Measurements from ENCODE around the gene PNLIPRP2. TPM values are rescaled to one million over a fixed set of nuclear protein-coding genes. Genes with fewer than 3 reads are reported as not detected.

Gene PNLIPRP2
- total and polyA plus RNA-seq, 2 donors (not counting 1 experiment from before 2014, with no cell fraction given): not detected

- no peak for DNase-seq (ENCODE audit: low read depth in 2 of 2)
- no peak overlapping the region for H3K27ac ChIP-seq (ENCODE audit: insufficient read depth, low read length)
- H3K27me3 ChIP-seq (ENCODE audit: control insufficient read depth, insufficient read depth, low read length): no peaks in the 10 kb centered on the region
- no peaks in the 10 kb centered on the region for H4K20me1 ChIP-seq (ENCODE audit: control insufficient read depth, extremely low read depth, insufficient read depth, low read length)
- no peaks in the 10 kb centered on the region for H3K9me3 ChIP-seq (ENCODE audit: control insufficient read depth, insufficient read depth, low read depth, low read length)
- TF ChIP-seq EZH2 (IDR thresholded peaks at IDR 0.05; ENCODE audit: low read length, missing control alignments) (no peak), CTCF (conservative IDR thresholded peaks at IDR 0.05 in 1 of 2, IDR thresholded peaks at IDR 0.05 in 1 of 2; ENCODE audit: low read depth in 1 of 2, low read length in 2 of 2) (no peak)
- no peak overlapping the region for H2AFZ ChIP-seq (ENCODE audit: low read length)
- no peak overlapping the region for H3K4me3 ChIP-seq (replicated peaks in 1 of 4; ENCODE audit: control extremely low read depth in 1 of 4, insufficient read depth in 1 of 4, low read depth in 3 of 4, low read length in 4 of 4)
- no peak overlapping the region for H3K4me2 ChIP-seq (ENCODE audit: extremely low read depth, insufficient read depth, low read length)
- no peak overlapping the region for H3K9ac ChIP-seq (ENCODE audit: insufficient read depth, low read length)
- peaks cover 4% of the 10 kb centered on the region for H3K36me3 ChIP-seq (ENCODE audit: control insufficient read depth, insufficient read depth, low read length)
- H3K79me2 ChIP-seq (ENCODE audit: control insufficient read depth, insufficient read depth, low read length): no peaks in the 10 kb centered on the region
- peaks cover 12% of the 10 kb centered on the region for H3K4me1 ChIP-seq (ENCODE audit: control insufficient read depth, extremely low read depth, insufficient read depth, low read length)
These were observed 64.0 kb downstream of the PNLIPRP2 start for GRCh38 chr10:116684781-116685180.

- Histone ChIP-seq H3K4me2 (ENCODE audit: extremely low read depth, insufficient read depth, low read length) (no peak overlapping the region), H3K9ac (ENCODE audit: insufficient read depth, low read length) (no peak overlapping the region), H3K79me2 (ENCODE audit: control insufficient read depth, insufficient read depth, low read length) (no peaks in the 10 kb centered on the region), H3K36me3 (ENCODE audit: control insufficient read depth, insufficient read depth, low read length) (peaks cover 2% of the 10 kb centered on the region), H3K9me3 (ENCODE audit: control insufficient read depth, insufficient read depth, low read depth, low read length) (no peaks in the 10 kb centered on the region), H3K4me3 (replicated peaks in 1 of 4; ENCODE audit: control extremely low read depth in 1 of 4, insufficient read depth in 1 of 4, low read depth in 3 of 4, low read length in 4 of 4) (no peak overlapping the region), H3K27ac (ENCODE audit: insufficient read depth, low read length) (no peak overlapping the region), H3K4me1 (ENCODE audit: control insufficient read depth, extremely low read depth, insufficient read depth, low read length) (peaks cover 14% of the 10 kb centered on the region), H3K27me3 (ENCODE audit: control insufficient read depth, insufficient read depth, low read length) (no peaks in the 10 kb centered on the region), H4K20me1 (ENCODE audit: control insufficient read depth, extremely low read depth, insufficient read depth, low read length) (no peaks in the 10 kb centered on the region), H2AFZ (ENCODE audit: low read length) (no peak overlapping the region)
- TF ChIP-seq EZH2 (IDR thresholded peaks at IDR 0.05; ENCODE audit: low read length, missing control alignments): no peak
- TF ChIP-seq CTCF (conservative IDR thresholded peaks at IDR 0.05 in 1 of 2, IDR thresholded peaks at IDR 0.05 in 1 of 2; ENCODE audit: low read depth in 1 of 2, low read length in 2 of 2): no peak
- no peak for DNase-seq (ENCODE audit: low read depth in 2 of 2)
These were observed 65.1 kb downstream of the PNLIPRP2 start for GRCh38 chr10:116685807-116686206.

GRCh38 chr10:116686632-116687031 is 65.9 kb downstream of the PNLIPRP2 start:
- no peaks in the 10 kb centered on the region for H3K79me2 ChIP-seq (ENCODE audit: control insufficient read depth, insufficient read depth, low read length)
- no peaks in the 10 kb centered on the region for H3K9me3 ChIP-seq (ENCODE audit: control insufficient read depth, insufficient read depth, low read depth, low read length)
- no peaks in the 10 kb centered on the region for H3K27me3 ChIP-seq (ENCODE audit: control insufficient read depth, insufficient read depth, low read length)
- no peaks in the 10 kb centered on the region for H4K20me1 ChIP-seq (ENCODE audit: control insufficient read depth, extremely low read depth, insufficient read depth, low read length)
- H2AFZ ChIP-seq (ENCODE audit: low read length): no peak overlapping the region
- no peak overlapping the region for H3K4me2 ChIP-seq (ENCODE audit: extremely low read depth, insufficient read depth, low read length)
- no peak for DNase-seq (ENCODE audit: low read depth in 2 of 2)
- no peak overlapping the region for H3K4me3 ChIP-seq (replicated peaks in 1 of 4; ENCODE audit: control extremely low read depth in 1 of 4, insufficient read depth in 1 of 4, low read depth in 3 of 4, low read length in 4 of 4)
- peaks cover 19% of the 10 kb centered on the region for H3K4me1 ChIP-seq (ENCODE audit: control insufficient read depth, extremely low read depth, insufficient read depth, low read length)
- no peak for TF ChIP-seq CTCF (conservative IDR thresholded peaks at IDR 0.05 in 1 of 2, IDR thresholded peaks at IDR 0.05 in 1 of 2; ENCODE audit: low read depth in 1 of 2, low read length in 2 of 2)
- no peak for TF ChIP-seq EZH2 (IDR thresholded peaks at IDR 0.05; ENCODE audit: low read length, missing control alignments)
- H3K27ac ChIP-seq (ENCODE audit: insufficient read depth, low read length): no peak overlapping the region
- H3K9ac ChIP-seq (ENCODE audit: insufficient read depth, low read length): no peak overlapping the region
- peaks cover 2% of the 10 kb centered on the region for H3K36me3 ChIP-seq (ENCODE audit: control insufficient read depth, insufficient read depth, low read length)

Data from fibroblast of lung (primary cell).